Astrocyte (in vitro differentiated cells and primary cell): ENCODE results near the gene NUMB. TPM values are rescaled to one million over a fixed set of nuclear protein-coding genes. Genes with fewer than 3 reads are reported as not detected.

Experiments used
- DNase-seq: peaks from one replicate; pipeline ENCODE4 v3.0.0-alpha.2; 2010; ENCODE audit warnings: low read depth
- FAIRE-seq: peaks from 2 replicates; lab custom pipeline; 2011; peaks lifted over from hg19 to GRCh38; lab: Jason Lieb, UNC
- H2AFZ ChIP-seq: 2 replicates; pipeline ENCODE4 v1.6.0; 2012; ENCODE audit warnings: low read depth, low read length, inconsistent platforms
- H3K27ac ChIP-seq: 2 replicates; pipeline ENCODE4 v1.5.1; 2011; ENCODE audit warnings: low read depth, low read length, inconsistent platforms
- H3K27me3 ChIP-seq: 2 replicates; pipeline ENCODE4 v1.6.0; 2011; ENCODE audit warnings: low read length, inconsistent platforms; ENCODE audit not compliant: insufficient read depth
- H3K36me3 ChIP-seq: 2 replicates; pipeline ENCODE4 v1.5.1; 2011; ENCODE audit warnings: low read length, inconsistent platforms; ENCODE audit not compliant: insufficient read depth
- H3K4me1 ChIP-seq: 2 replicates; pipeline ENCODE4 v1.5.1; 2011; ENCODE audit warnings: low read length, inconsistent platforms; ENCODE audit not compliant: insufficient read depth
- H3K4me2 ChIP-seq: 2 replicates; pipeline ENCODE4 v1.6.0; 2012; ENCODE audit warnings: low read length, inconsistent platforms
- H3K4me3 ChIP-seq: 2 replicates; pipeline ENCODE4 v1.5.1; 2011; ENCODE audit warnings: low read depth, mild to moderate bottlenecking, low read length, inconsistent platforms; ENCODE audit not compliant: insufficient read depth
- H3K79me2 ChIP-seq: 2 replicates; pipeline ENCODE4 v1.6.0; 2012; ENCODE audit warnings: mild to moderate bottlenecking, low read length, inconsistent platforms; ENCODE audit not compliant: insufficient read depth
- H3K9ac ChIP-seq: 2 replicates; pipeline ENCODE4 v1.6.0; 2012; ENCODE audit warnings: mild to moderate bottlenecking, low read length, inconsistent platforms
- H3K9me3 ChIP-seq: 2 replicates; pipeline ENCODE4 v1.5.1; 2012; ENCODE audit warnings: low read depth, mild to moderate bottlenecking, low read length, inconsistent platforms; ENCODE audit not compliant: insufficient read depth
- H4K20me1 ChIP-seq: 2 replicates; pipeline ENCODE4 v1.6.0; 2012; ENCODE audit warnings: low read length, inconsistent platforms; ENCODE audit not compliant: insufficient read depth
- H3K27ac Mint-ChIP-seq: one replicate; pipeline ENCODE4 v1.8.0; 2021; ENCODE audit warnings: mild to moderate bottlenecking, mixed read lengths; ENCODE audit not compliant: unreplicated experiment
- H3K27me3 Mint-ChIP-seq: one replicate; pipeline ENCODE4 v1.8.0; 2021; ENCODE audit warnings: low read depth, mixed read lengths; ENCODE audit not compliant: unreplicated experiment
- H3K36me3 Mint-ChIP-seq: one replicate; pipeline ENCODE4 v1.8.0; 2021; ENCODE audit warnings: low read depth, mixed read lengths; ENCODE audit not compliant: unreplicated experiment
- H3K4me1 Mint-ChIP-seq: one replicate; pipeline ENCODE4 v1.8.0; 2021; ENCODE audit warnings: low read depth, mixed read lengths; ENCODE audit not compliant: unreplicated experiment
- H3K4me3 Mint-ChIP-seq: one replicate; pipeline ENCODE4 v1.8.0; 2021; ENCODE audit warnings: mild to moderate bottlenecking, moderate library complexity, mixed read lengths; ENCODE audit not compliant: unreplicated experiment
- H3K9me3 Mint-ChIP-seq: one replicate; pipeline ENCODE4 v1.8.0; 2021; ENCODE audit warnings: mild to moderate bottlenecking, mixed read lengths; ENCODE audit not compliant: unreplicated experiment
- CTCF ChIP-seq: IDR thresholded peaks from 2 replicates; pipeline ENCODE4 v1.5.1; 2011; ENCODE audit warnings: low read depth, mild to moderate bottlenecking, inconsistent platforms, low read length, moderate library complexity; ENCODE audit not compliant: insufficient read depth
- EZH2 ChIP-seq: IDR thresholded peaks from 2 replicates; pipeline ENCODE4 v1.6.1; 2012; ENCODE audit warnings: mild to moderate bottlenecking, low read length, inconsistent platforms; ENCODE audit not compliant: insufficient read depth
- total RNA-seq: library from RNA; stranded (reverse); gene quantifications from 2 replicates; pipeline ENCODE4 v1.2.1, GENCODE V29; 2021

Gene NUMB
- total RNA-seq, 1 donor from 2014 or later: 93.9 TPM

DNA sequence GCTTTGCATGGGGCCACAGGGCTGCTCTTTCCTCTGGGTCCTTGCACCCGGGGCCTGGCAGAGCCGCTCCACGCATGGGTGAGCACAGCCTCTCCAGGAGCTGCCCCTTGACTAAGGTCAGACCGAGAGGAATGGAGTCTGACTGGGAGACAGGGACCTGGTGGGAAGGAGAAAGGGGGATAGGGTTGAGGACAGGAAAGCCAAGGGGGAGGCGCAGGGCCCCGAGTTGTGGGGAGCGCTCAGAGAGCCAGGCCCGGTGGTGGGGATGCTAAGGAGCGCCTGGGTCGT, 205.1 kb downstream of the NUMB start:
- H3K4me1 Mint-ChIP-seq: no peaks in the 10 kb centered on the region
- H3K27me3 Mint-ChIP-seq: peaks cover 7% of the 10 kb centered on the region
- Histone ChIP-seq H3K36me3 (no peaks in the 10 kb centered on the region), H3K79me2 (no peaks in the 10 kb centered on the region), H3K4me2 (no peak overlapping the region), H4K20me1 (no peaks in the 10 kb centered on the region), H3K4me3 (no peak overlapping the region), H2AFZ (no peak overlapping the region), H3K9me3 (no peaks in the 10 kb centered on the region), H3K9ac (no peak overlapping the region), H3K4me1 (peaks cover 6% of the 10 kb centered on the region), H3K27me3 (no peaks in the 10 kb centered on the region), H3K27ac (no peak overlapping the region)
- peaks cover 3% of the 10 kb centered on the region for H3K36me3 Mint-ChIP-seq
- no peak overlapping the region for H3K4me3 Mint-ChIP-seq
- H3K9me3 Mint-ChIP-seq: no peaks in the 10 kb centered on the region
- DNase-seq (no peak), FAIRE-seq (no peak)
- no peak overlapping the region for H3K27ac Mint-ChIP-seq
- TF ChIP-seq EZH2 (no peak), CTCF (no peak)

DNA sequence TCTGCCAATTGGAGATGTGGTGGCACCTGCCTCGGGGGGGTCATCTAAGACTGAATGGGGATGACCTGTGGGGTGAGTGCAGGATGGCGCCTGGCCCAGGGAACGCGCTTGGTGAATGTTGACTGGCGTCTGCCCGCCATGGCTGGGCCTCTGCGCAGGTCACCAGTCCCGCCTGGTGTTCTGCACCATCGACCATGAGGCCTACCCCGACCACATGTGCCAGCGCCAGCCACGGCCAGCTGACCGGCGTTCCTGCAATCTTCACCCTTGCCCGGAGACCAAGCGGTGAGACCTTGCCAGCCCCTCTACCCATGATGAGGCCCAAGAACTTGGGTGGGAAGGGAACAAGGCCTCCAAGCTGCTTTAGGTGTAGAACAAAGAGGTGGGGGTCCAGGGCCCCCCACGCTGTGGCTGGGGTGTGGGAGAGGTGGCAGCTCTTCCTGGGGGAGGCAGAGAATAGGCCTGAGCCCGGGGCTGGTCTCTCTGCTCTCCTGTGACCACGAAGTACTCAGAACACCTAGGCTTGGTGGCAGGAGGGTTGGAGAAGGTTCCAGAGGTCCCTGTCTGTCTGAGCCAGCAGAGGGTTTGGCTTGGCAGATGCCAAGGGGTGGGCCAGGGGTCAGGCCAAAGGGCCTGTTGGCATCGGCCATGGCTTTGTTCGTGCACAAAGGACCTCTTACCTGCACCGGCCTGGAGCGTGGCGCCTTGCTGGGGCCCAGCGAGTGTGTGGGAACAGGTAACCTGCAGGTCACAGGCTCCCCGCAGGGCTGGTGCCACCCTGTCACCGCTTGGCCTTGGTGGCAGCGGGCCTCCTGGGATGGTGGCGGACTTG, 205.6 kb downstream of the NUMB start:
- H3K27ac ChIP-seq: no peak overlapping the region
- H3K4me2 ChIP-seq: no peak overlapping the region
- peaks cover 3% of the 10 kb centered on the region for H3K36me3 Mint-ChIP-seq
- H3K36me3 ChIP-seq: no peaks in the 10 kb centered on the region
- H3K9ac ChIP-seq: no peak overlapping the region
- peaks cover 7% of the 10 kb centered on the region for H3K27me3 Mint-ChIP-seq
- H3K4me1 ChIP-seq: peaks cover 6% of the 10 kb centered on the region
- H3K4me1 Mint-ChIP-seq: no peaks in the 10 kb centered on the region
- H3K4me3 ChIP-seq: no peak overlapping the region
- no peaks in the 10 kb centered on the region for H4K20me1 ChIP-seq
- no peaks in the 10 kb centered on the region for H3K9me3 Mint-ChIP-seq
- no peak overlapping the region for H3K27ac Mint-ChIP-seq
- no peak overlapping the region for H3K4me3 Mint-ChIP-seq
- FAIRE-seq: no peak
- H2AFZ ChIP-seq: no peak overlapping the region
- H3K9me3 ChIP-seq: no peaks in the 10 kb centered on the region
- H3K27me3 ChIP-seq: no peaks in the 10 kb centered on the region
- no peak for TF ChIP-seq CTCF
- TF ChIP-seq EZH2: no peak
- H3K79me2 ChIP-seq: no peaks in the 10 kb centered on the region
- no peak for DNase-seq

- no peak overlapping the region for H3K27ac ChIP-seq
- no peaks in the 10 kb centered on the region for H3K79me2 ChIP-seq
- H3K9me3 ChIP-seq: no peaks in the 10 kb centered on the region
- no peaks in the 10 kb centered on the region for H3K27me3 ChIP-seq
- no peak overlapping the region for H3K4me2 ChIP-seq
- no peak overlapping the region for H3K27ac Mint-ChIP-seq
- peaks cover 7% of the 10 kb centered on the region for H3K27me3 Mint-ChIP-seq
- DNase-seq: no peak
- H3K4me1 Mint-ChIP-seq: peaks cover 4% of the 10 kb centered on the region
- H2AFZ ChIP-seq: no peak overlapping the region
- no peak overlapping the region for H3K4me3 ChIP-seq
- peaks cover 6% of the 10 kb centered on the region for H3K4me1 ChIP-seq
- FAIRE-seq: no peak
- TF ChIP-seq CTCF (no peak), EZH2 (no peak)
- no peaks in the 10 kb centered on the region for H3K36me3 ChIP-seq
- H4K20me1 ChIP-seq: no peaks in the 10 kb centered on the region
- H3K36me3 Mint-ChIP-seq: peaks cover 3% of the 10 kb centered on the region
- no peaks in the 10 kb centered on the region for H3K9me3 Mint-ChIP-seq
- no peak overlapping the region for H3K4me3 Mint-ChIP-seq
- H3K9ac ChIP-seq: no peak overlapping the region
These were observed 206.7 kb downstream of the NUMB start for GRCh38 chr14:73251516-73252215.
